GM12891 (cell line): ENCODE measurements around the gene ZNF391.

ENCODE experiments used
- POLR2A ChIP-seq: IDR thresholded peaks from 2 replicates; pipeline ENCODE4 v1.6.1; 2011; ENCODE audit warnings: low read depth, low read length, control low read depth
- POLR2AphosphoS5 ChIP-seq: IDR thresholded peaks from 2 replicates; pipeline ENCODE4 v1.6.1; 2011; ENCODE audit warnings: low read depth, low read length, control low read depth
- SPI1 ChIP-seq: IDR thresholded peaks from 2 replicates; pipeline ENCODE4 v1.6.1; 2011; ENCODE audit warnings: low read depth, low read length, control low read depth
- TAF1 ChIP-seq: IDR thresholded peaks from 2 replicates; pipeline ENCODE4 v1.6.1; 2011; ENCODE audit warnings: low read depth, low read length, control low read depth

DNA sequence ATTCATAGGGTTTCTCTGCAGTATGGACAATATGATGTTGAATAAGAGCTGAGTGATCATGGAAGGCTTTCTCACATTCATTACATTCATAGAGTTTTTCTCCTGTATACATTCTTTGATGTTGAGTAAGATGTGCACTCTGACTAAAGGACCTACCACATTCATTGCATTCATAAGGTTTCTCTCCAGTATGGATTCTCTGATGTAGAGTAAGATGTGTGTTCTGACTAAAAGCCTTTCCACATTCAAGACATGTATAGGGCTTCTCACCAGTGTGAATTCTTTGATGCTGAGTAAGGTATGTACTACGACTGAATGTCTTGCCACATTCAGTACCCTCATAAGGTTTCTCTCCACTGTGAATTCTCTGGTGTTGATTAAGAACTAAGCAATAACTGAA is 29.3 kb upstream of the ZNF391 start:
- no peak for TF ChIP-seq POLR2A
- no peak for TF ChIP-seq TAF1
- TF ChIP-seq POLR2AphosphoS5 = no peak
- no peak for TF ChIP-seq SPI1
